HG03354 (cell line): Measurements from ENCODE around the gene POP4.

ENCODE experiments used
- ATAC-seq: cut with Tn5 transposase; IDR thresholded peaks from one replicate; pipeline ENCODE4 v1.9.1; 2021; ENCODE audit warnings: mild to moderate bottlenecking; ENCODE audit not compliant: unreplicated experiment, poor library complexity, severe bottlenecking

The POP4 gene

GRCh38 chr19:29576046-29576606, 30.0 kb upstream of the POP4 start:
- ATAC-seq = no peak

- ATAC-seq = no peak
These were observed 29.1 kb upstream of the POP4 start for GRCh38 chr19:29576761-29577648.

DNA sequence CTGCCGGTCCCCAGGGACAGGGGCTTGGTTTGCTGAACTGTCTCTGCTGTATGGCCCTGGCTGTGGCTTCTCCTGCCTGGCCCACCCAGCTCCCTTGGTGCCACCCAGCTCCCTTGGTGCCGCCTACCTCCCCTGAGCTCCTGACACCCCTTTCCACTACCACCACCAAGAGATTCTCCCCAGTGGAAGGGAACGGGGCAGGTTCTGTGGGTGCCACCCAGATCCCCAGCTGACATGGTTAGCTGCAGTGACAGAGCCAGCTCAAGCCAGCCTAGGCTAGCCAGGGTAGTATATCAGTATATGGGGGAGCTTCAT, 28.5 kb upstream of the POP4 start:
- no peak for ATAC-seq

GRCh38 chr19:29578349-29578748, 27.7 kb upstream of the POP4 start:
- ATAC-seq = no peak

DNA sequence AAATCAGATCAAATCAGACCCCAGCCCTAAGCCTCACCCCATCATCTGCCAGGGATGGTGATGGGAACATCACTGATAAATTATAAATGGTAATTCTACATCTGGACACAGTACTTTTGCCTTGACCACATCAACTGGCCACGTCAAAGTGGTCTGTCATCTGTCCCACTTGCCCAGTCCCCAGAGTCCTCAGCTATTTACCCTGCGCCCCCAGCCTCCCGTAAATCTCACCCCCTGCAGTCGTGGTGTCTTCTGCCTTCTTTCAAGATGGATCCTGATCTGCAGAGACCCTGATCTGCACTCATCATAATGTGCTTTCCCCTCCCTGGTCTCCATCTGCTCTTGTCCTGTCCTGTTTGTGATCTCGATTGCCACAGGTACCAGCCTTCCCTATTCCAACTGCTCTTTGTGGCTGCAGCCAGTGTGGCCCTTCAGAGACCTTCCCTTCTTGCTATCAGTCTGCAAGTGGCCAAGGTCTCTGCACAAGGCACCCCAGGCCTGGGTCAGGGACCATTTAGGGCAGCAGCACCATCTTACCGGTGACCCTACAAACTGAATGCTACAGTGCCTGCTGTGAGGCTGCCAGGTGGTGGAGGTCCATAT, 26.7 kb upstream of the POP4 start:
- ATAC-seq = no peak

DNA sequence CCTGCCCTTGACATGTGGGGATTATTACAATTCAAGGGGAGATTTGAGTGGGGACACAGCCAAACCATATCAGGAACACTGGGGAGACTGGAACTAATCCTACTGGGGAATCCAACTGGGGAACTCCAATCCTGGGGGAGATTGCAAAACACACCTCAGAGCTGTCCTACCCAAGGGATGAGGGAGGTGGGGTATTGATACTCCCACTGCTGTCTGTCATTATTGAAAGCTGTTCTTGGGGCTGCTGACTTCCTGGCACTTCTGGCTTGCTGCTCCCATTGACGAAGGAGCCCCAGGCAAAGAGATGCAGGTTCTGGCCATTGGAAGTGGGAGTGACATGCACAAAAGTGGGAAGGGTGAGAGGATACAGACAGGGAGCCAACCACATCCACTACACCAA, 24.7 kb upstream of the POP4 start:
- no peak for ATAC-seq

DNA sequence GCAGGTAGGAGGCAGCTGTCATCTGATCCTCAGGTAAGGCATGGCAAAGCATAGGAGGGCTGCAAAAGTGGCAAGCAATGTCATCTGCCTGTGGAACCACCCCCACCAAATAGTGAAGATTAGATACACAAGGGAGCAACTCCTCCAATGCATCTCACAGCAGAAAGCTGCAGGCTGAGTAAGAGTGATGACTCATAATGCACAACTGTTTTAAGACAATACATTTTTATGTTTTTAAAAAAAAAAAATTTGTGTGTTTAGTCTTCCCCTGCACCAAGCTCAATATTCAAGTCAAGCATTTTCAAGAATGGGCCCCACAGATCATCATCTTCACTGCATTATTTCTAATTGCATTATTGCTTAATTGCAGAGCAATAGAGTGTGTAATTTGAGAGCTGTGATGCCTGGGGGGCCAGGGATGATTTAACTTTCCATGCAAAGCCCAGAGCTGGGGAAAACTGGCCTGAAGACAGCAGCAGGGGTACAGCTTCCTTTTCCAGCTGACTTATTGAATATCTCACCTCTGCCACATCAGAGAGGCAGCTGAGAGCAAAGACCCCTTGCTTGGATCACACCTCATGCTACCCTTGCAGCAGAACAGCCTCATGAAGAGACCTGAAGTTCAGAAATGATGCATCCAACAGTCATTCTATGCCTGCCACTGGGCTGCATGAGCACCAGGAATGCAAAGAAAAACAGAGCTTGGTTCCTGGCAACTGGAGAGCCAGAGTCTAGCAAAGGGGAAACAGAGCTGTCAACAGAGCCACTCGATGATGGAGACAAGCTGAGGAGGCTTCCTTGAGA, 22.7 kb upstream of the POP4 start:
- no peak for ATAC-seq

- no peak for ATAC-seq
These were observed 19.7 kb upstream of the POP4 start for GRCh38 chr19:29586401-29586800.

DNA sequence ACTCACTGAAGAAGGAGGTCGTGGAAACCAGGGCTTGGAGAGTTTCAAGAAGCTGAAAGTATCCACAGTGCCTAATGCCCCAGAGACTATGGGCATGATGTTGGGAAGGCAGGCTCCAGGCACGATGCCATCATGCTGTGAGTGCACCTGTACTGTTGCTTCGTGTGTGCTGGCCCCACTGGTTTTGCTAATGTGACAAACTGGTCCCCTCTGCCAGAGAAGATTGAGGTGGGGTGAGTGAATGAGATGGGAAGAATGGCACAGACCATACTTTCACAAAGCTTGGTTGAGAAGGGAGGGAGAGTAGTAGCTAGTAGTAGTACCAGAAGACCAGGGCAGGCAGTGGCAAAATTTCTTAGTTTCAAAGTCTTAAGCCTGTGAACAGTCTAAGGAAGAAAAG, 19.0 kb upstream of the POP4 start:
- no peak for ATAC-seq

GRCh38 chr19:29587518-29587986, 18.5 kb upstream of the POP4 start:
- peak; percentile 74 for ATAC-seq

DNA sequence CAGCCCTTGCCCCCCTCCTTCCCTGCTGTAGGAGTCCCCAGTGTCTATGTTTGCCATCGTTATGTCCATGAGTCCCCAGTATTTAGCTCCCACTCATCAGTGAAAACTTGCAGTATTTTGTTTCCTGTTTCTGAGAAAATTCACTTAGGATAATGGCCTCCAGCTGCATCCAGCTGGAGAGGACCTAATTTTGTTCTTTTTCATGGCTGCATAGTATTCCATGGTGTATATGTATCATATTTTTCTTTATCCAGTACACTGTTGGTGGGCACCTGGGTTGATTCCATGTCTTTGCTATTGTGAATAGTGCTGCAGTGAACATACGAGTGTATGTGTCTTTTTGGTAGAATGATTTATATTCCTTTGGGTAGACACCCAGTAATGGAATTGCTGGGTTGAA, 18.0 kb upstream of the POP4 start:
- ATAC-seq = no peak

- ATAC-seq = no peak
These were observed 15.8 kb upstream of the POP4 start for GRCh38 chr19:29590278-29590677.

GRCh38 chr19:29591670-29592069, 14.4 kb upstream of the POP4 start:
- ATAC-seq = no peak

DNA sequence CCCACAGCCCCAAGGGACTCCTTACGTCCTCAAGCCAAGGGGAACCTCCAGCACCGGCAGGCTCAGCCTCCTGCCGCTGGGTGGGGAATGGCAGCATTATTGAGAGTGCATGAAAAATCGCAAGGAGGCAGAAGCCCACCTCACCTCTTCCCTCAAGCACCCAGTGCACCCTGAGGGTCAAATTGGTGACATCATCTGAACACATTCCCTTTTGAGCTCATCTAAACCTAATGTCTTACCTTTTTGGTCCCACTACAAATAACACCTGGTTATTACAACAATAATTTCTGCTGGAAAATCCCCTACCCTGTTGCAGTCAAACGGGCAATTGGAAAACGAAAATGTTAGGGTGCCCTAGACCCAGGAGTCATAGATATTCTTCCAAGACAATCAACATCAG, 12.2 kb upstream of the POP4 start:
- ATAC-seq = no peak

DNA sequence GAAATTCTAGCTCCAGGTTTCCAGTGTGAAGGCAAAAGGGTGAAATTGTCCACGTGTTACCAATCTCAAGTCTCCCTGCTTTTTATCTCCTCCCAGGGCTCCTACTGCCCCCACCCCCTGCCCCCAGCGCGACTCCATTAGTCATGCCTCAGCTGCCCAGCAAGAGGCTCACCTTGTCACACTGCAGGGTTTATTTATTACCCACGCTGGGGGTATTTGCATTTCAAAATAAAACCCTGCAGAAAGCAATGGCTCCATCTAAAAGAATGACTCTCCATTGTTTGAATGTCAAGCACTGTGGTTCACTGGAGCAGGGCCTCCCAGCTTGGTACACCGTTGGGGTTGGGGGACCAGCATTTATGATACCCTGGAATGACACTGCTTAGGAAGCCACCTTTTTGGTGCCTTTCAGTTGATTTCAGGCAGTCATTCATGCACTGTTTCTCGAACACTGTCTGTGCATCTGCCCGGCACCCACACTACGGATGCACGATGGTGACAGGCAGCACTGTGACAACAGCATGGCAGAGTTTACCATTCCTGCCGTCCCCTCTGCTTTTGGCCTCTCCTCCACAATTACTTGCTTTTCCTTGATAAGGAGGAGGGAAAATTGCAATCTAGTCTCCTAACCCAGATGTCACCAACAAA, 9.9 kb upstream of the POP4 start:
- no peak for ATAC-seq

- ATAC-seq = no peak
These were observed 9.1 kb upstream of the POP4 start for GRCh38 chr19:29596885-29597525.

DNA sequence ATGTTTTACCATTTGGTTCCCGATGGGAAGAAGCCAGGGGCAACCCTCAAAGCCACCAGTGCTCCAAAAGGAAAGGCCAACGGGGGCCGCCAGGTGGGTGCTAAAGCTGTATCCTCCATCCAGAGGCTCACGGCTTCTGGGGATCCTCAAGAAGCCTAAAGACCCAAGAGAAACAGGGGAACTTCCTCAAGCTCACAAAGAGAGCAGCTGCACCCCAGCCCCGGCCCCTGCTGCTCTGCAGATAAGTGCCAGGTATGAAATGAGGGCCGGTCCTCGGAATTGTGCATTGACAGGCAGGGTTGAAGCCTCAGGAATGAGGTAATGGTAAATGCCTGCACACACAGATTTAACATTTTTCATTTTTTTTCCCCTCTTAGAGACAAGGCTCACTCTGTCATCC, 8.0 kb upstream of the POP4 start:
- no peak for ATAC-seq

DNA sequence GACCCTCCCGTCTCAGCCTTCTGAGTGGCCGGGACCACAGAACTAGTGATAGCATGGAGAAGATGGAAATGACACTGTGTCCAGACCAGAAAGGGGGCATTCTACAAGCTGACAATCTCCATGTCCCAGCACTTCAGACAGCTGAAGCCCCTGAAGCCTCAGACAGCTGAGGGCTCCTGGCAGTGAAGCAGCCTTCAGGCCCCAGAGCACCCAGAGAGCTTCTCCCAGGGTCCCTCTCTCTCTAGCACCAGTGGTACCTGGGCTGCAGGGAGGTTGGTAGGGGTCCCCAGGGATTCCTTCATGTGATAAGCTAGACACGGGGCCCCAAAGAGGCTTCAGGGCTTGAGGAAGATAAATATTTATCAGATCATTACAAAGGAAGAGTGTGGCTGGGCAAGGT, 7.6 kb upstream of the POP4 start:
- no peak for ATAC-seq

- no peak for ATAC-seq
These were observed 2.8 kb upstream of the POP4 start for GRCh38 chr19:29603308-29603707.

- peak; percentile 16 for ATAC-seq
These were observed 301 bp downstream of the POP4 start for GRCh38 chr19:29606420-29606747.
